ENCODE data around the gene FLT1.

The FLT1 gene

DNA sequence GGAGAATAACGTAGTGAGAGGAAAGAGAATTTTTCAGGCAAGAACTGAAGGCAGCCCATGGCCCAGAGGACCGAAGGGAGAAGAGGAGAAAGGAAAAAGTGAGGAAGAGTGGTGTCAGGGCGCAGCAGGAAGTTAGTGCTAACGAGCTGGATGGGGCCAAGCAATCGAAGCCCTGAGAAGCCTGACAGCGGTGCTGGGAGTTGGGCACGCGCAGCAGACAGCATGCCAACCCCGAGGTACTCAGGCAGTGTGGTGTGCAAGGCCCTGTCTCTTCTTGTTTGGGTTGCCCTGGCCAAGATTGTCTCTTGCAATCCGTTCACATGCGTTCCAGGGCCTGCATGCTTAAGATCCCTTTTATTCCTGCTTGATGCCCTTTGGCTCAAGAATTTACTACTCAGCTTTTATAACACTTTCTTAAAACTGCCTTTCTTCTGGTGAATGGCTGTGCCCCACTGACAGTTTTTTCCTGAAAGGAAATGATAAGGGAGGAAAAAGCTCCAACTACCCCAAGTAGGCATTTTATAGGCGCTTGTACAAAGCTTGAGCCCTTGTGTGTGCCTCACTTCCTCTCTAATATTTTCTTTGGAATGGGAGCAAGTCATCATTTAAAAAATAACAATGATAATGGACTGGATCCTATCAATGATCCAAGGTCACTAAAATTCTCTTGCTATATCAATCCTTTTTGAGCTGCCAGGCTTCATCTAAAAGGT, 115.4 kb downstream of the FLT1 start:
- H3K4me3 ChIP-seq (ENCODE audit: low read length): no peak overlapping the region
- DNase-seq (ENCODE audit: low read depth): no peak
- TF ChIP-seq, protein P1, sequence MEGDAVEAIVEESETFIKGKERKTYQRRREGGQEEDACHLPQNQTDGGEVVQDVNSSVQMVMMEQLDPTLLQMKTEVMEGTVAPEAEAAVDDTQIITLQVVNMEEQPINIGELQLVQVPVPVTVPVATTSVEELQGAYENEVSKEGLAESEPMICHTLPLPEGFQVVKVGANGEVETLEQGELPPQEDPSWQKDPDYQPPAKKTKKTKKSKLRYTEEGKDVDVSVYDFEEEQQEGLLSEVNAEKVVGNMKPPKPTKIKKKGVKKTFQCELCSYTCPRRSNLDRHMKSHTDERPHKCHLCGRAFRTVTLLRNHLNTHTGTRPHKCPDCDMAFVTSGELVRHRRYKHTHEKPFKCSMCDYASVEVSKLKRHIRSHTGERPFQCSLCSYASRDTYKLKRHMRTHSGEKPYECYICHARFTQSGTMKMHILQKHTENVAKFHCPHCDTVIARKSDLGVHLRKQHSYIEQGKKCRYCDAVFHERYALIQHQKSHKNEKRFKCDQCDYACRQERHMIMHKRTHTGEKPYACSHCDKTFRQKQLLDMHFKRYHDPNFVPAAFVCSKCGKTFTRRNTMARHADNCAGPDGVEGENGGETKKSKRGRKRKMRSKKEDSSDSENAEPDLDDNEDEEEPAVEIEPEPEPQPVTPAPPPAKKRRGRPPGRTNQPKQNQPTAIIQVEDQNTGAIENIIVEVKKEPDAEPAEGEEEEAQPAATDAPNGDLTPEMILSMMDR (conservative IDR thresholded peaks at IDR 0.05; ENCODE audit: low read depth, low read length): no peak

DNA sequence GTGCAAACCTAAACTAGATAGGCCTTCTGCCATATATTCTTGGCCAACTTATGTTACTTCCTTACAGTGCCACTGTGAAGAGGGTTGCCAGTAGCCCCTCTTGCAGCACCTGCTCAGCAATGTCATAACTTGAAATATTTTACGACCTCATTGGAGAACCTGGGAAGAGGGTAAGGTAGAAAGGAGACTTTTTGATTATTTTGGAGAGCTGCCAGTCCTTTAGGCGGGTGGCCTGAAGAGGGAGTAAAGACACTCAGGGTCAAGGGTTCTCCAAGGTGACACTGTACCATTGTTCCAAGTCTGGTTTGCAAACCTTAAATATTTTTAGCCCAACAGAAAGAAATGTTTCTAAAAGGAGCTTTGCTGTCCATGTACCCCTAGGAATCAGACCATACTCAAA, 118.3 kb downstream of the FLT1 start:
- TF ChIP-seq, protein P1 (conservative IDR thresholded peaks at IDR 0.05; ENCODE audit: low read depth, low read length): no peak
- DNase-seq (ENCODE audit: low read depth): no peak
- H3K4me3 ChIP-seq (ENCODE audit: low read length): no peak overlapping the region

DNA sequence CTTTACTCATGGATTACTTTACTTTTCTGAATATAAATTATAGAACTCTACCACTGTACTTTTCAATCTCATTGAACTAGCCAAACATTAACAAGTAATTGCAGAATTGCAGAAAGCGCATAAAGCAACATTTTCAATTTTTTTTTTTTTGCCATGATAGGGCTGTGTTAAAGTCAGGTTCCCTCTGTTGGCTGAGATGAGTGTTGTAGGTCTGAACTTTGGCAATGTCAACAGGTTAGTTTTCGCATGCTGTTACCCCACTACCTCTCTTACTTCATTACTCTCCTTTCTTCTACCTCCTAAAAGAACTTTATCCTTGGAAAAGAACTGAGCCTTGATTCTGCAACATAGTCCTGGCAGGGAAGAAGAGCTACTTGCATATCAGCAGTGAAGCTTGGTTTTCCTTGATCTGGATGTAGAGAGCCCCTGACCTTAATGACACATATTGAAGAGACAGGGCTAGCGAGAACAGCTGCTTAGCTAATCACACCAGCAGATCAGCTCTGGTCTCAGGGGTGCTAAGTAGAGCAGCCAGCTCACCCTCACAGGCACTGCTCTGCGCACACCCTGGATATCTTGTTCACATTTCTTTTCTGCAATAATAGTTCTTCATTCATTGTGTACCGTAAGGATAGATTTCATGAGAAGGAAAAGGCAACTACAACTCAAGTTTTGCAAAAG, 119.5 kb downstream of the FLT1 start:
- TF ChIP-seq, protein P1 (conservative IDR thresholded peaks at IDR 0.05; ENCODE audit: low read depth, low read length): no peak
- DNase-seq (ENCODE audit: low read depth): no peak
- H3K4me3 ChIP-seq (ENCODE audit: low read length): no peak overlapping the region

DNA sequence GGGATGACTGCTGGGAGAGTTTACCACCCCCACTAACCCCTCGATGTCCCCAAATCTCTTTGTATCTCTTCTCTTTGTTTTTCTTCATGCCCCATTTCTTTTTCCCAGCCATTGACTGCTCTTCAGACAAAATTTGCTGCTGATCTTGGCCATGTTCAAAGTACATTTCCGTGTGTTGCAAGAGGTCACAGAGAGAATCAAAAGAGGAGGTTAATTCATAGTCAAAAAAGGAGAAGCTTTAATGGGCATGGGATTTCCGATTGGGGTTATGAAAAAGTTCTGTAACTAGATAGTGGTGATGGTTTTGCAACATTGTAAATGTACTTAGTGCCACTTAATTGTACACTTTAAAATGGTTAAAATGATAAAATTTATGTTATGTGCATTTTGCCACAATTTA, 121.1 kb downstream of the FLT1 start:
- H3K4me3 ChIP-seq (ENCODE audit: low read length): no peak overlapping the region
- DNase-seq (ENCODE audit: low read depth): no peak
- TF ChIP-seq, protein P1 (conservative IDR thresholded peaks at IDR 0.05; ENCODE audit: low read depth, low read length): no peak

DNA sequence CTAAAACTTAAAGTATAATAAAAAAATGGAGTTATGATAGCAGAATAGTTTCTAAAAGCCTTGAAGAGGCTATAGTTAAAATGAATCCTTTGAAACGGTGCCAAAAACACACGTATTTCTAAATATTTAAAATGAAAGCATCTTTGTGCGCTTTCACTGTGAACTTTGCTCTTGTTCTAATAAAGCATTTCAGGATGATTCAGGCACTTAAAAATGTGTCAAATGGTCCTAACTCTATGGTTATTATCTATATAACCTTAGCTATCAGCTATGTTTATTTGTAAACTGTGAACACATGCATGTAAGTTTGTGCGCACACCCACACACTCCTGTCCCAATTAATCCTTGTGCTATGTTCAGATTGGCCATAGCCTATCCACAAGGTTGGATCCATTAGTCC, 124.5 kb downstream of the FLT1 start:
- TF ChIP-seq, protein P1 (conservative IDR thresholded peaks at IDR 0.05; ENCODE audit: low read depth, low read length): no peak
- no peak for DNase-seq (ENCODE audit: low read depth)
- no peak overlapping the region for H3K4me3 ChIP-seq (ENCODE audit: low read length)

DNA sequence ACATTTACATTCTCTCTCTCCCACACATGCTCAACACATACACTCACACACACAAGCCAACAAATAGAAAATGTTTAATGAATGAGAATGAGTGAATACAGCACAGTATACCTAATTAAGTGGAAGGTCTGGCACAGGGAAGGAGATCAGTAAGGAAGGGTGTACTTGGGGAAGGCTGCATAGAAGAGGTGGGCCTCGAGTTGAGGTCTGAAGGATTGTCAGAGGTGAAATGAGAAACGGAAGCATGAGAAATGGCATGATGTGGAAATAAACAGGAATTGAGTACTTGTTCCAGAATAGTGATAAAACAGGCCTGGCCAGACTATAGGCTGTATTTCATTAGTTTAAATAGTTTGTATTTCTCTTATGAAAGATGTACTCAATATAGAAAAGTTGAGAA, 136.2 kb downstream of the FLT1 start:
- no peak for DNase-seq (ENCODE audit: low read depth)
- TF ChIP-seq, protein P1 (conservative IDR thresholded peaks at IDR 0.05; ENCODE audit: low read depth, low read length): no peak
- H3K4me3 ChIP-seq (ENCODE audit: low read length): no peak overlapping the region

DNA sequence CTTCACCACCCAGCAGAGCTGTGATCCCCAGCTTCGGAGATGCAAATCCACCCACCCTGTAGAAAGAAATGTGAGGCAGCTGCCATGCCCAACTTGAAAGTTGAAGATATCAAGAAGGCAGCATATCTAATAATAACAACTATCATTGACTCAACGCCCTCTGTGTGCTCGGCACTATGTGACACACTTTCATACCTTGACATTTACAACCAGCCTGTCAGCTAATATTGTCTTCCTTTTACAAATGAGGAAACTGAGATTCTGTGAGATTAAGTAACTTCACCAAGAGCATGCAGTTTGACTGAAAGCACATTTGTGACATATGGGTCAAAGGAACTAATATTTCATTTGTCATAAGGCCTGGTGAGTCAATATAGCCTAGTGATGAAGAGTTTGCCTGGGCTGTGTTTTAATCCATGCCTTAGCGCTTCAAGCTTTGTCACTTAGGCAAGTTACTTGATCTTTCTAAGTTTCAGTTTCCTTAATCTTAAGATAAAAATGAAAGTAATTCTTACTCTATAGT, 137.0 kb downstream of the FLT1 start:
- TF ChIP-seq, protein P1 (conservative IDR thresholded peaks at IDR 0.05; ENCODE audit: low read depth, low read length): no peak

More for the DNA sequence above, 137.0 kb downstream of the FLT1 start:
- no peak for DNase-seq (ENCODE audit: low read depth)
- no peak overlapping the region for H3K4me3 ChIP-seq (ENCODE audit: low read length)
